HUES48 (cell line): ENCODE data around the gene CD86.

Experiments
- H3K27ac ChIP-seq: one replicate; pipeline ENCODE4 v1.7.0; 2013; ENCODE audit warnings: low read depth, low read length, inconsistent platforms
- H3K27me3 ChIP-seq: 2 replicates; pipeline ENCODE4 v1.6.1; 2013; ENCODE audit warnings: mild to moderate bottlenecking, low read length; ENCODE audit not compliant: control insufficient read depth, insufficient read depth
- H3K36me3 ChIP-seq: 2 replicates; pipeline ENCODE4 v1.6.1; 2013; ENCODE audit warnings: low read length; ENCODE audit not compliant: control insufficient read depth, insufficient read depth
- H3K4me1 ChIP-seq: 2 replicates; pipeline ENCODE4 v1.6.1; 2013; ENCODE audit warnings: mild to moderate bottlenecking, low read length; ENCODE audit not compliant: control insufficient read depth, insufficient read depth
- H3K4me3 ChIP-seq: 2 replicates; pipeline ENCODE4 v1.5.1; 2013; ENCODE audit warnings: mild to moderate bottlenecking, low read depth, low read length
- H3K9ac ChIP-seq: 2 replicates; pipeline ENCODE4 v1.6.1; 2013; ENCODE audit warnings: mild to moderate bottlenecking, low read depth, low read length, moderate library complexity
- H3K9me3 ChIP-seq: 2 replicates; pipeline ENCODE4 v1.6.1; 2013; ENCODE audit warnings: low read length; ENCODE audit not compliant: control insufficient read depth, insufficient read depth

Gene CD86

DNA sequence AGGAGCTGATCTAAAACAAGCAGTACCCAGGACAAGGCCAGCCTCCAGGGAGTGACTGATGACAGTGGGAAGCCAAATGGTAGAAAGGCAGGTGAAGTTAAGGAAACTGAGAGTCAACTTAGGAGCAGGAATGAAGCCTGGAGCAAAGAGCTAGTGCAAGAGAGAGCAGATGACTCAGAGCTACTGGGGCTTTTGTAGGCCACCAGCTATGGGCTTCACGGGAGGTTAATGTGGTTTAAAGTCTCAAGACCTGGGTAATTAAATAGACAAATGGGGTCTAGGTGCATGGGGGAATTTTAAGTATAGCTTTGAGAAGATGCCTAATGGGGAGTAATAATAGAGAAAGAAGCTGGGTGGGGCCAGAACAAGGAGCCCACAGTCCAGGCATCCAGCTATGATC lies 3.1 kb downstream of the CD86 start:
- H3K36me3 ChIP-seq = no peaks in the 10 kb centered on the region
- no peak overlapping the region for H3K27ac ChIP-seq
- H3K4me1 ChIP-seq = peaks cover 4% of the 10 kb centered on the region; the same call in 1 of the 2 replicates
- no peaks in the 10 kb centered on the region for H3K9me3 ChIP-seq
- H3K4me3 ChIP-seq = no peak overlapping the region
- no peak overlapping the region for H3K9ac ChIP-seq
- H3K27me3 ChIP-seq = no peaks in the 10 kb centered on the region

DNA sequence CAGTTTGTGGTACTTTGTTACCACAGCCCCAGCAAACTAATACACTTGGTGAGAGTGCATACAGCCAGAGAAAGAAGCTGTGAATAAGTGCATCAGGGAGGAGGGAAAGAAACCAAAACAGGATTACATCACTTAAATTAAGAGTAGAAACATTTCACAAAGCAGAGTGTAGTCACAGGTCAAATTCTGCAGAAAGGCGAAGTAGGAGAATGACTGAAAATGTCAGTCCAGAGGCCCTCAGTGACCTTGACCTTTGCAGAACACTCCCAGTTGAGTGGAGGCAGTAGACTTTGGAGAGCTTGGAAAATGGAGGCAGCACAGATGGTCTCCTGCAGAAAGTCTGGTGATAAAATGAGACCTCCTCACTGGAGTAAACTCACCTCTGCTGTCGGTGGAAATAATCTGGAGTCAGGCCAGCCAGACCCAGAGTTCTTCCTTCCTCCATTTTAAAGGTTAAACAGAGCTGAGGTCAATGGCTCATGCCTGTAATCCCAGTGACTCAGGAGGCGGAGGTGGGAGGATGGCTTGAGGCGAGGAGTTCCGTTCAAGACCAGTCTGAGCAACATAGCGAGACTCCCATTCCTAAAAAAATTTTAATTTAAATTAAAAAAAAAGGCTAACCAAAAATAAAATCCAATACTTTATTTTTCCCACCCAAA lies 5.0 kb downstream of the CD86 start:
- H3K27me3 ChIP-seq = no peaks in the 10 kb centered on the region
- H3K36me3 ChIP-seq = no peaks in the 10 kb centered on the region
- H3K27ac ChIP-seq = no peak overlapping the region
- peaks cover 3% of the 10 kb centered on the region; the same call in 1 of the 2 replicates for H3K4me1 ChIP-seq
- no peak overlapping the region for H3K9ac ChIP-seq
- H3K4me3 ChIP-seq = no peak overlapping the region
- no peaks in the 10 kb centered on the region for H3K9me3 ChIP-seq

DNA sequence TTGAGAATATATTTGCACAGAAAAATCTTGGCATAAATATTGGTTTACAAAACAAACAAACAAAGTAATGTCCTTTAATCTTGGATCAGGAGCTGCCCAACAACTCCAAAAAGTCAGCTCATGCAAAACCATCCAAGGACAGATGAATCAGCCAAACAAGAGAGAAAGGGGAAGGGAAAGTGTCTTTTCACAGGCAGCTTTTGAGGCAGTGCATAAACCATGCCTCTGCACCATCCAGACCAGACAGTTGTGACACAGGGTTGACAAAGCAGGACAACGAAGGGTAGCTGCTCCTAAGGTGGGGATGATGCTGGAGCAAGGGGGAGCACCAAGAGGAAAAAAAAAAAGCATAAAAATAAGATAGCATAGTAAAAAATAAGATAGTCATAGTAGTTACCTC lies 8.7 kb downstream of the CD86 start:
- H3K4me1 ChIP-seq = peaks cover 5% of the 10 kb centered on the region; the same call in 1 of the 2 replicates
- H3K27ac ChIP-seq = no peak overlapping the region

DNA sequence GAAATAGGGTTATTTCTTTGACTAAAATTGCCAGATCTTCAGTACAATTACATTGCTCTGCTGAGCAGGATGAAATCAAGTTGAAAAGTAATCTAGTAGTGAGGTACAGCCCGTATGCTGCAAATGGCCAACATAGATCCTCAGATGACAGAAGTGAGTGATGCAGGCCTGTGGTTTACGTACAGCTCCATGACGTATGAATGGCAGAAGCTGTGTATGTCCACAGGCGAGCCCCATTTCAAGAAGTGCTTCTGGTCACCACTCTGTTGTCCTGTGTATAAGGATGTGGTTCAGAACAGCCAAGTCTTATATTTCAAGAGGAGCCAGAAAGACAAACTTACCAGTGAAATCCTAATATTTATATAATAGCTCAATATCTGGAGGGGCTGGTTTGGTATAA lies 9.2 kb downstream of the CD86 start:
- no peaks in the 10 kb centered on the region for H3K9me3 ChIP-seq
- H3K27ac ChIP-seq = no peak overlapping the region
- H3K9ac ChIP-seq = no peak overlapping the region
- no peak overlapping the region for H3K4me3 ChIP-seq
- no peaks in the 10 kb centered on the region for H3K27me3 ChIP-seq
- H3K36me3 ChIP-seq = no peaks in the 10 kb centered on the region
- H3K4me1 ChIP-seq = peaks cover 5% of the 10 kb centered on the region; the same call in 1 of the 2 replicates

More for the DNA sequence above, 8.7 kb downstream of the CD86 start:
- no peaks in the 10 kb centered on the region for H3K9me3 ChIP-seq
- H3K4me3 ChIP-seq = no peak overlapping the region
- no peaks in the 10 kb centered on the region for H3K27me3 ChIP-seq
- H3K9ac ChIP-seq = no peak overlapping the region
- H3K36me3 ChIP-seq = no peaks in the 10 kb centered on the region

DNA sequence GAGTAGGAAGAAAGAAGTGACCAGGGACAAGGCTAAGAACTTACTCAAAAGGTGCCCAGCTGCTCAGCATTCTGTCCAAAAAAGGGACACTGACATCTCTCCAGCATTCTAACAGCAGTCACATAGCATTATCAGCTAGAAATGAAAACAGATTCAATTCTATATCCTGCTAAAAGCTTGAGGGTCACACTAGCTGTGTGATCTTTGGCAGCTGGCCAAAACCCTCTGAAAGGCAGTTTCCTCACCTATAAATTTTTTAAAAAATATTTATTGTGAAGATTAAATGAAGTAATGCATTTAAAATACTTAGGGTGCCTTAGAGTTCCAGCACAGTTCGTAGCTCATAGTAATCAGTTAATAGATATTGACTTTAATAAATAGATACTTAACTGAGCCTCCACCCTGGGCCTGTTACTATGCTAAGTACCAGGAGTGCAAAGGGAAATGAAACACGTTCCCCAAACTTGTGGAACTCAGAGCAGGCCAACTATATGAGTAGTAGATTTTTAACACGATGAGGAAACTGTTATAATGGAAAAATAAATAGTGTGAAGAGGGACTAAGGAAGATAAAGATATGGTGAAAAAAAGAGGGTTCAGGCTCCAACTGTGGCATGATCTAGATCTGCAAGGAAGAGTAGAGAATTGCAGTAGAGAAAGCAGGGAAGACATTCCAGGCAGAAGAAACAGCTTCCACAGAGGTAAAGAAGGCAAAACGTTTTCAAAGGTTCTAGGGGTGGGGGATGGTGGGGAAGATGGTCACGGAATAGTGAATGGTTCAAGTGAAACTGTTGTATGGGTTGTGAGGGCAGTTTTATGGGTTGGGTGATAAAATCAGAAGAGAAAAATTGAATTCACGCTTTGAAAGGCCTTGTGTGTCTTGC lies 11.4 kb downstream of the CD86 start:
- Histone ChIP-seq H3K27me3 (no peaks in the 10 kb centered on the region), H3K4me1 (peaks cover 5% of the 10 kb centered on the region; the same call in 1 of the 2 replicates), H3K9ac (no peak overlapping the region), H3K36me3 (no peaks in the 10 kb centered on the region), H3K27ac (no peak overlapping the region), H3K4me3 (no peak overlapping the region), H3K9me3 (no peaks in the 10 kb centered on the region)

DNA sequence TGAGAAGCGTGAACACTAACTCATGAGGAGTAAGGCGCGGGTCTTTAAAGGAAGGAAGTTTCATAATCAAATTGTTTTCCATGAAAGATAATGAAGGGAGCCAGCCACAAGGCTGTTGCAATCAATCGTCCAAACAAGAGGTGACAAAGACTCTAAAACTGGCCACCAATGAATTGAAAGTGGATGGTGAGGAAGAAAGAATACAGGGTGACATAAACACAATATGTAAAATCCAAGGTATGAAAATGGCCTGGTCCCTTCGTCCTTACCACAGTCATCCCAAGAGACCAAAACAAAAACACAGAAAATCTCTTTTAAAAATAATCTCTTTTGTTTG lies 12.0 kb downstream of the CD86 start:
- no peaks in the 10 kb centered on the region for H3K36me3 ChIP-seq
- H3K27ac ChIP-seq = no peak overlapping the region
- H3K27me3 ChIP-seq = no peaks in the 10 kb centered on the region
- peaks cover 5% of the 10 kb centered on the region; the same call in 1 of the 2 replicates for H3K4me1 ChIP-seq
- H3K9ac ChIP-seq = no peak overlapping the region
- H3K4me3 ChIP-seq = no peak overlapping the region
- H3K9me3 ChIP-seq = no peaks in the 10 kb centered on the region

DNA sequence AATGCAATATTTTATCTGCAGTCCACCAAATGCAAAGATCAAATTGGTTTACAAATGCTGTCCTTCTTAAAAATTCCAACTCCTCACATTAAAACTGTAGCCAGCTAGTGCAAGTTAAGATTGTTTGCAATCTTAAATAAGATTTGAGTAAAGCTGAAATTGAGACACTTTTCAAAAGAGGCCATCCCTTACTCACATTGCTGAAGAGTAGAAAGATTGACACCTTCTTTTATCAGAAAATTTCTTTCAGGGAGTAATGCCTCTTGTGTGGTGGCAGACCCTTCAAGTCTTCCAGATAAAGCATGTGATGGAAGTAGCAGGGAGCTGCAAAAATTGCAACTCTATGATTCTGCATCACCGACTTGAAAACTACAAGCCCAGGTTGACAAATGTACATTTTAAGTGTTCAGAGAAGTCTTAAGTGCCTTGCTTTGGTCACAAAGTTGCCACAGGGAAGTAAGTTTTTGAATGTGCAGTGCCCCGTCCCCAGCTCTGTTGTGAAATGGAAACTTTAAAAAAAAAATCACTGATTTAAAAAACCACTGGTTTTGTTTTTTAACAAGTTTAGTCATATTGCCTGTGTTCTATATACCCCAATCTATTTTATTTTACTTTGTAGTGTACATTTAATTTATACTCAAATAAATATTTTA lies 12.6 kb downstream of the CD86 start:
- H3K9me3 ChIP-seq = no peaks in the 10 kb centered on the region
- no peak overlapping the region for H3K27ac ChIP-seq
- no peaks in the 10 kb centered on the region for H3K36me3 ChIP-seq
- no peak overlapping the region for H3K9ac ChIP-seq
- H3K4me1 ChIP-seq = peaks cover 5% of the 10 kb centered on the region; the same call in 1 of the 2 replicates
- H3K27me3 ChIP-seq = no peaks in the 10 kb centered on the region
- H3K4me3 ChIP-seq = no peak overlapping the region

DNA sequence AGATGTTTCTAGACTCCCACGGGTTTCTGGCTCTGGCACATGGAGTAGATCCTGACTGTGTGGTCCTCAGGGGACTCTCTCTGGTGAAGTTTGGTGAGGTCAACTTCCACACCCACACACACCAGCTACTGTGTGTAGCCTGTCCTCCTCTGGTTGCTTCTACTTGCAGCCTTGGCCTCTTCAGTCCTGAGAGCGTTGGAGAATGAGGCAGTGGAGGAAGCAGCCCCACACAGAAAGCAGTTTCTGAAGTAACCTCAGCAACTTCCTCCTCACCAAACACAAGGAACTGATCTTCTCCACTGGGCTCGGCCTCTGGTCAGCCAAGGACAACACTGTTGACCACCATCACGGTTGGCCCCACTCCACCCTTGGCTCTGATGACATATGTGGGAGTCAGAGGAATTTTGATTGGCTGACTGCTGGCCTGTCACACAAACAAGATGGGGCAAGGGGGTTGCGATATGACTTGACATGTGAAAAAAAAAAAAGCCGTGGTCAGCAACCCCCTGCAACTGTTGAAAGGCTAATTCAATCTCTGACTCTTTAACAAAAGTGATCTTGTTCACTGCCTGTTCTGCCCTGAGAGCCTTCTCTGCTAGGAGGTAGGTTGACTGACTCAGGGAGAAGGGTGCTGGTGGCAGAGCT lies 19.6 kb downstream of the CD86 start:
- Histone ChIP-seq H3K9me3 (no peaks in the 10 kb centered on the region), H3K36me3 (no peaks in the 10 kb centered on the region), H3K9ac (no peak overlapping the region), H3K4me3 (no peak overlapping the region), H3K27ac (no peak overlapping the region), H3K4me1 (no peaks in the 10 kb centered on the region), H3K27me3 (no peaks in the 10 kb centered on the region)

DNA sequence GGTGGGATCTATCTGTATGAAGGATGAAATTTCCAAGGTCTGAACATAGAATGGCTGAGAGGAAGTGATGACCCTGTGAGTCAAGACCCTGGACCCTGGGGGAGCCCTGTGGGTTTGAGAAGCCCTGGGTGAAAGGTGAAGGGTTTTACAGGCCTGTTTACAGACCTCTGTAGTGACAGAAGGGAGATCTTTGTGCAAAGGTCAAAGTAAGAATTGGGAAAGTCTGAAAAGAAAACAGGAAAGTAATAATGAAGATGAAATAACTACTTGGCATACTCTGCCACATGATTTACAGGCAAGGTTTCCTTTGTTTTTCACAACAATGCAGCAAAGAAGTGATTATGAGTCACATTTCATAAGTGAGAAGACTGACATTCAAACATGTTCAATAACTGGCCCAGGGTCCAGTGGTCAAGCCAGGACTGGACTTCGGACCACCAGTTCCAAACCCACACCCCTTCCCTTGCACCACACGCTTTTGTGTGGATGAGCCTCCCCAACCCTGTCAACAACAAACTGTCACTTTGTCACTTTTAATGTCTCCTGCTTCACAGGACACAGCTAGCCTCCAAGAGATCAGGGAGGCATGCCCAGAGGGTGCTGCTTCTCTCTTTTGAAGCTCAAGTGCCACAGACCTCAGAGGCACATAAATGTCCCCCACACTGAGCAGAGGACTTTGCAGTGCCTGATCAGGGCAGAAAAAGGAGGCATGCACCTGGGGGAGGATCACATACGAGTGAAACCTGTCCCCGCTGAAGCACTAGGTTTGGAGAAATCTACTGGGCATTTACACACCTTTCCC lies 21.5 kb downstream of the CD86 start:
- no peak overlapping the region for H3K27ac ChIP-seq
- no peaks in the 10 kb centered on the region for H3K36me3 ChIP-seq
- no peak overlapping the region for H3K9ac ChIP-seq
- H3K27me3 ChIP-seq = no peaks in the 10 kb centered on the region
- H3K9me3 ChIP-seq = no peaks in the 10 kb centered on the region
- H3K4me1 ChIP-seq = no peaks in the 10 kb centered on the region
- H3K4me3 ChIP-seq = no peak overlapping the region
